ENCODE data around the gene HSD17B11. TPM values are rescaled to one million over a fixed set of nuclear protein-coding genes. Genes with fewer than 3 reads are reported as not detected.

The HSD17B11 gene
- total RNA-seq, 1 donor from 2014 or later = 27.2 TPM

DNA sequence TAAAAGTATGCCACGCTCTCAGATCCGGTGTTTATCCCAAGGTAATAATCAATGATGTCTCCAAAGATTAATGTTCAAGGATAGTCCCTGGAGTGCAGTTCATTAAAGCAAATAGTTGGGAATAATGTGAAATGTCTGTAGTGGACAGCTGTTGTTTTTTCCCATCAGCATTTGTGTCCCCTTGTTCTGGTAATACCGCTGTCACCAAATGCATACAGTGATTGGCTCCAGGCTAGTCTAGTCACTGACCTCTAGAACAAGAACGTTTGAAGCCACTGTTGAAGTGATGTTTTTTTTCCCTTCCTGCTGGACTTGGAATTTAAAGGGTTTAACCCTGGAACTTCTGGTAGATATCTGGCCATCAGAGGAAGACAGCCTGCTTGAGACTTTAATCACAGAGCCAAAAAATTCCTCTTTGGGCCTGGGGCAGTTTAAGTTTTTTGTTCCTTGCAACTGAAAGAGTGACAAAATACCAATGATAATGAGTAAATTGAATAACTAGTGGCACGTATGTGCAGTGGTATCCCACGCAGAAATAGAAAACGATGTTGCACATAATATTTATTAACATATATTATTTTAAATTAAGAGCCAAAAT is 30.6 kb downstream of the HSD17B11 start:
- TF ChIP-seq CTCF (IDR thresholded peaks at IDR 0.05; ENCODE audit: unreplicated experiment) = no peak
- Mint-ChIP-seq H3K27me3 (ENCODE audit: unreplicated experiment) (no peaks in the 10 kb centered on the region), H3K36me3 (ENCODE audit: low read depth, unreplicated experiment) (peaks cover 11% of the 10 kb centered on the region), H3K9me3 (ENCODE audit: unreplicated experiment) (no peaks in the 10 kb centered on the region), H3K27ac (ENCODE audit: unreplicated experiment) (no peak overlapping the region), H3K4me3 (ENCODE audit: unreplicated experiment) (no peak overlapping the region), H3K4me1 (ENCODE audit: unreplicated experiment) (no peaks in the 10 kb centered on the region)
- DNase-seq (ENCODE audit: low spot score) = no peak

GRCh38 chr4:87359258-87359657 is 31.7 kb downstream of the HSD17B11 start:
- no peaks in the 10 kb centered on the region for H3K9me3 Mint-ChIP-seq (ENCODE audit: unreplicated experiment)
- no peak for DNase-seq (ENCODE audit: low spot score)
- no peak overlapping the region for H3K4me3 Mint-ChIP-seq (ENCODE audit: unreplicated experiment)
- H3K27ac Mint-ChIP-seq (ENCODE audit: unreplicated experiment) = no peak overlapping the region
- no peak for TF ChIP-seq CTCF (IDR thresholded peaks at IDR 0.05; ENCODE audit: unreplicated experiment)
- H3K4me1 Mint-ChIP-seq (ENCODE audit: unreplicated experiment) = no peaks in the 10 kb centered on the region
- H3K27me3 Mint-ChIP-seq (ENCODE audit: unreplicated experiment) = no peaks in the 10 kb centered on the region
- peaks cover 10% of the 10 kb centered on the region for H3K36me3 Mint-ChIP-seq (ENCODE audit: low read depth, unreplicated experiment)

GRCh38 chr4:87356832-87357526 is 34.0 kb downstream of the HSD17B11 start:
- no peak for TF ChIP-seq CTCF (IDR thresholded peaks at IDR 0.05; ENCODE audit: unreplicated experiment)
- Mint-ChIP-seq H3K27ac (ENCODE audit: unreplicated experiment) (no peak overlapping the region), H3K4me3 (ENCODE audit: unreplicated experiment) (no peak overlapping the region), H3K9me3 (ENCODE audit: unreplicated experiment) (no peaks in the 10 kb centered on the region), H3K27me3 (ENCODE audit: unreplicated experiment) (no peaks in the 10 kb centered on the region), H3K36me3 (ENCODE audit: low read depth, unreplicated experiment) (peaks cover 4% of the 10 kb centered on the region), H3K4me1 (ENCODE audit: unreplicated experiment) (no peaks in the 10 kb centered on the region)
- no peak for DNase-seq (ENCODE audit: low spot score)

GRCh38 chr4:87354168-87355102 is 36.6 kb downstream of the HSD17B11 start:
- no peak for TF ChIP-seq CTCF (IDR thresholded peaks at IDR 0.05; ENCODE audit: unreplicated experiment)
- H3K27ac Mint-ChIP-seq (ENCODE audit: unreplicated experiment) = no peak overlapping the region
- H3K27me3 Mint-ChIP-seq (ENCODE audit: unreplicated experiment) = no peaks in the 10 kb centered on the region
- no peak for DNase-seq (ENCODE audit: low spot score)
- no peaks in the 10 kb centered on the region for H3K4me1 Mint-ChIP-seq (ENCODE audit: unreplicated experiment)
- H3K9me3 Mint-ChIP-seq (ENCODE audit: unreplicated experiment) = no peaks in the 10 kb centered on the region
- peaks cover 4% of the 10 kb centered on the region for H3K36me3 Mint-ChIP-seq (ENCODE audit: low read depth, unreplicated experiment)
- H3K4me3 Mint-ChIP-seq (ENCODE audit: unreplicated experiment) = no peak overlapping the region
